WTC11 (cell line): ENCODE data around the gene ACSS3.

Experiments
- AFF4 ChIP-seq: sonication (generic); formaldehyde crosslinking; IDR thresholded peaks from 2 replicates; pipeline ENCODE4 v1.8.1; 2023; ENCODE audit warnings: mild to moderate bottlenecking, missing genetic modification reagents, borderline replicate concordance
- ARID4B ChIP-seq: sonication (generic); formaldehyde crosslinking; IDR thresholded peaks from 2 replicates; pipeline ENCODE4 v1.8.0; 2023; ENCODE audit warnings: missing genetic modification reagents, mild to moderate bottlenecking, borderline replicate concordance
- CBFB ChIP-seq: sonication (generic); formaldehyde crosslinking; IDR thresholded peaks from 2 replicates; pipeline ENCODE4 v1.8.1; 2022; ENCODE audit warnings: mild to moderate bottlenecking, low read depth, missing genetic modification reagents
- CREM ChIP-seq: sonication (generic); formaldehyde crosslinking; IDR thresholded peaks from 2 replicates; pipeline ENCODE4 v1.8.1; 2022; ENCODE audit warnings: mild to moderate bottlenecking, missing genetic modification reagents, moderate library complexity
- CTCF ChIP-seq: fragments of 200-600 bp; IDR thresholded peaks from 2 replicates; pipeline ENCODE4 v1.8.0; 2022; ENCODE audit warnings: antibody characterized with exemption
- E2F1 ChIP-seq: sonication (generic); formaldehyde crosslinking; IDR thresholded peaks from 2 replicates; pipeline ENCODE4 v1.8.0; 2022; ENCODE audit warnings: mild to moderate bottlenecking, missing genetic modification reagents
- ETV6 ChIP-seq: sonication (generic); formaldehyde crosslinking; IDR thresholded peaks from 2 replicates; pipeline ENCODE4 v1.8.1; 2022; ENCODE audit warnings: mild to moderate bottlenecking, missing genetic modification reagents
- MLX ChIP-seq: sonication (generic); formaldehyde crosslinking; IDR thresholded peaks from 2 replicates; pipeline ENCODE4 v1.8.1; 2023; ENCODE audit warnings: mild to moderate bottlenecking, missing genetic modification reagents, moderate library complexity
- NFYB ChIP-seq: sonication (generic); formaldehyde crosslinking; conservative IDR thresholded peaks from 2 replicates; pipeline ENCODE4 v1.8.0; 2022; ENCODE audit warnings: low read depth, missing genetic modification reagents
- PRDM15 ChIP-seq: sonication (generic); formaldehyde crosslinking; IDR thresholded peaks from 2 replicates; pipeline ENCODE4 v1.8.0; 2022; ENCODE audit warnings: missing genetic modification reagents
- SP1 ChIP-seq: sonication (generic); formaldehyde crosslinking; conservative IDR thresholded peaks from 2 replicates; pipeline ENCODE4 v1.8.1; 2022; ENCODE audit warnings: missing genetic modification reagents
- ZNF138 ChIP-seq: sonication (generic); formaldehyde crosslinking; conservative IDR thresholded peaks from 2 replicates; pipeline ENCODE4 v1.8.1; 2022; ENCODE audit warnings: mild to moderate bottlenecking, moderate library complexity, missing genetic modification reagents
- ZNF232 ChIP-seq: sonication (generic); formaldehyde crosslinking; IDR thresholded peaks from 2 replicates; pipeline ENCODE4 v1.8.0; 2022; ENCODE audit warnings: mild to moderate bottlenecking, missing genetic modification reagents
- ZNF423 ChIP-seq: fragments of 250-450 bp; sonication (Bioruptor Pico); IDR thresholded peaks from 2 replicates; pipeline ENCODE4 v2.1.2; 2022; ENCODE audit warnings: mild to moderate bottlenecking, moderate library complexity

DNA sequence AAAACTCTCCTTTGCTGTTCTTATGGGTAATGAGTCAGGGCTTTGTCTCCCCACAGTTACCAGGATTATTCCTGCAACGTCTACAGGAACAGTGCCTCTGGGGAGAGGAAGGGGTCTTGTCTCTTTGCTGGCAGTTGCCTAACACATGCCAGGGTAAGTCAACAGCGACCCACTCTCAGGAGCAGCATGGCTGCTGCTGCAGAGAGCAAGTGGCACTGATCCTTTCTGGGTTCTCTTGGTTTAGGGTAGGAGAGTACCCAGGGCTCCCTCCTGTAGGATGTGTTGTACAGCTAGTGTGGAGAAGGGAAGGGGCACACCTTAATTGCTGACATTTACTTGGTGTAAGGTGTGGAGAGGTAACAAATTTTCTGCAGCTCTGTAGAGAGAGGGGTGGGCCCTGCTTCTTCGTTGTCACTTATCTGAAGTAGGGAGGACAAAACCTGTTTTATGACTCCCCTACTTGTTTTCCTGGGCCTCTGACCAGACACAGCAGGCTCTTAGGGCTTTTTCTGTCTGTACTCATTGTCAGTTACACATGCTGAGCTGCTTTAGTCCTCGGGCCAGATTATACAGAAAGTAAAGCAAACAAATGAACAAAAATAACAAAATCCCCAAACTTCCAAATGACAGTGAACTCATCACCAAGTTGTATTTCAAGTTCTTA is 168.2 kb downstream of the ACSS3 start:
- no peak for TF ChIP-seq CREM (CRISPR knock-in tag)
- TF ChIP-seq CTCF: no peak
- no peak for TF ChIP-seq E2F1 (CRISPR knock-in tag)
- TF ChIP-seq MLX (CRISPR knock-in tag): no peak
- no peak for TF ChIP-seq CBFB (CRISPR knock-in tag)
- TF ChIP-seq ZNF423 (CRISPR knock-in tag): no peak
- TF ChIP-seq ARID4B (CRISPR knock-in tag): no peak
- TF ChIP-seq NFYB (CRISPR knock-in tag): no peak
- TF ChIP-seq ZNF232 (CRISPR knock-in tag): no peak
- TF ChIP-seq SP1: no peak
- no peak for TF ChIP-seq PRDM15 (CRISPR knock-in tag)
- no peak for TF ChIP-seq ETV6
- no peak for TF ChIP-seq ZNF138 (CRISPR knock-in tag)
- TF ChIP-seq AFF4: no peak
